ENCODE data around the gene RAPGEF2. TPM values are rescaled to one million over a fixed set of nuclear protein-coding genes. Genes with fewer than 3 reads are reported as not detected.
"Not testable (repeated sequence)": the region's sequence is repeated elsewhere in the genome, so short reads cannot be mapped to it uniquely, and the experiment has no call there.

Gene RAPGEF2
- polyA plus RNA-seq, 1 donor from 2014 or later = 0.44 TPM

DNA sequence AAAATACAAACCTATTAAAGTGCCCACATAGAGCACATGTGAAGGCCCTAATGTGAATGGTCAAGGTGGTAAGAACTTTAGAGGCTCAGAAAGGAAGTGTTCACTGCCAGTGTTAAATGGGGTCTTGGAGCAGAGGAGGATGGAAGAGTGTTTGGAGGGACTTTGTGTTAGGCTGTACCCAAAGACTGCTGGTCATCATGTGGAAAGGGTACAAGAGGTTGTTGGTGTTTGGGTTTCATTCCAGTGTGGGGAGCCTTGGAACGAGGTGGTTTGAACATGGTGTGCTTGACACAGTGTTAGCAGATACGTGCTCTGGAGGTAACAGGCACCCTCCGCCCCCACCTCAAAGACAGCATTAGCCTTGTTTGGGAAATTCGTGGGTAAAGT is 73.1 kb downstream of the RAPGEF2 start:
- H3K27ac Mint-ChIP-seq = no peak overlapping the region
- no peaks in the 10 kb centered on the region for H3K9me3 Mint-ChIP-seq
- H3K27me3 Mint-ChIP-seq = peaks cover 39% of the 10 kb centered on the region
- H3K4me1 Mint-ChIP-seq = peaks cover 22 to 56% (median 35%) of the 10 kb centered on the region in 3 donors
- no peaks in the 10 kb centered on the region for H3K36me3 Mint-ChIP-seq
- H3K4me3 Mint-ChIP-seq = no peak overlapping the region

DNA sequence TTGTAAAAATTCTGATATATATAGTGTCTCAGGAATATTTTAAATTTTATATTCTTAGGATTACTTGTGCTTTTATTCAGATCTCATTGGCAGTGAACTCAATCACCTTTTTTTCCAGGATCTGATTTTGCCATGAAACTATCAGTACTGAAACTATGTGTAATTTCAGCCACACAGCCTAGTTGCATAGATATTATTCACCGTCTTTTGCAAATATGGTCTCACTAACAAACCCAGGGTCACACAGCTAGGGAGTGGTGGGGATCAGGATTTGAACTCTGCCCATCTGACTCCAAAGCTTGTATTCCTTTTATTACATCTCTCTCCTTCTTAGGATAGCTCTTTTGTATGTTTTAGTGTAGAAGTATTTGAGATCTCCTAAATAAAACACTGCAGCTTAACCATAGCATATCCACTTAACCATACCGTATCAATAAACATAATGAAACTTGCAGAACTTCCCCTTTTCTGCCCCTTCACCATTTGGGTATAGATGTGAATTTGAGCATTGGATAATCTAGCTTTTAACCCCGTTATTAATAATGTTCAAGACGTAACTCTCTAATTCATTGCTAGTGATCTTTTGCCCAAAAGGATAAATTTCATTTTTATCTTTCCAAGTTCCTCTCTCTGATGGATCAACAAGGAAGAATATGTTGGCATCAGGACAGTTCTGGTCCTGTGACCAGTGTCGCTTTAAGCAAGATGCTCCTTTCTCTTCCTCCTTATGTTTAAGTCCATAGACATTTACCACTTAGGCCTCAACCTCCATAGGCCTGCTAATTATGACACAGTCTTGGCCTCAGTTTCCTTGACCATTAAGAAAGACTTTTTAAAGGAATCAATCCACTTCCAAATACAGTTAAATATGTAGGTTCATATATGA is 74.6 kb downstream of the RAPGEF2 start:
- peak overlapping the region in 2 of 4 donors; percentile 56 to 57 for H3K4me3 Mint-ChIP-seq
- H3K27ac Mint-ChIP-seq = no peak overlapping the region
- H3K4me1 Mint-ChIP-seq = peaks cover 22 to 49% (median 31%) of the 10 kb centered on the region in 3 donors
- no peaks in the 10 kb centered on the region for H3K36me3 Mint-ChIP-seq
- peaks cover 39% of the 10 kb centered on the region for H3K27me3 Mint-ChIP-seq
- H3K9me3 Mint-ChIP-seq = no peaks in the 10 kb centered on the region

DNA sequence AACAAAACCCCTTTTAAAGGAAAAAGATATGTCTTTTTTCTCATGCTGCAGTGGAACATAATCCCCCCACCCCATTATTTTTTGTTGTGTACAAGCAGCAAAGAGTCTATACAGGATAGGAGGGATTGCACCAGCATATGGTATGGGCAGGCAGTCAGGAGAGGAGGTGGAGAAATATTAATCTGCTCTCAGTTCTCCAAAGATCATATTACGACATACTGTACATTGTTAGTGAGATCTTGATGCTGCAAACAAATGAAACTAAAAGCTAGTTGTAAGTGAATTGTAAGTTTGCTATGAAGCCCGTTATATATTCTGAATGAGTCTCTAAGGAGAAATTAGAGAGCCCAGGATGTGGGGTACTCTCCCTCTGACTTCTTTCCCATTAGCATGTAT is 75.3 kb downstream of the RAPGEF2 start:
- no peaks in the 10 kb centered on the region for H3K36me3 Mint-ChIP-seq
- peaks cover 22 to 47% (median 31%) of the 10 kb centered on the region in 3 donors for H3K4me1 Mint-ChIP-seq
- peak overlapping the region in 3 of 4 donors; percentile 47 to 57 (median 56) for H3K4me3 Mint-ChIP-seq
- H3K27ac Mint-ChIP-seq = no peak overlapping the region
- H3K27me3 Mint-ChIP-seq = peaks cover 36% of the 10 kb centered on the region
- H3K9me3 Mint-ChIP-seq = no peaks in the 10 kb centered on the region

DNA sequence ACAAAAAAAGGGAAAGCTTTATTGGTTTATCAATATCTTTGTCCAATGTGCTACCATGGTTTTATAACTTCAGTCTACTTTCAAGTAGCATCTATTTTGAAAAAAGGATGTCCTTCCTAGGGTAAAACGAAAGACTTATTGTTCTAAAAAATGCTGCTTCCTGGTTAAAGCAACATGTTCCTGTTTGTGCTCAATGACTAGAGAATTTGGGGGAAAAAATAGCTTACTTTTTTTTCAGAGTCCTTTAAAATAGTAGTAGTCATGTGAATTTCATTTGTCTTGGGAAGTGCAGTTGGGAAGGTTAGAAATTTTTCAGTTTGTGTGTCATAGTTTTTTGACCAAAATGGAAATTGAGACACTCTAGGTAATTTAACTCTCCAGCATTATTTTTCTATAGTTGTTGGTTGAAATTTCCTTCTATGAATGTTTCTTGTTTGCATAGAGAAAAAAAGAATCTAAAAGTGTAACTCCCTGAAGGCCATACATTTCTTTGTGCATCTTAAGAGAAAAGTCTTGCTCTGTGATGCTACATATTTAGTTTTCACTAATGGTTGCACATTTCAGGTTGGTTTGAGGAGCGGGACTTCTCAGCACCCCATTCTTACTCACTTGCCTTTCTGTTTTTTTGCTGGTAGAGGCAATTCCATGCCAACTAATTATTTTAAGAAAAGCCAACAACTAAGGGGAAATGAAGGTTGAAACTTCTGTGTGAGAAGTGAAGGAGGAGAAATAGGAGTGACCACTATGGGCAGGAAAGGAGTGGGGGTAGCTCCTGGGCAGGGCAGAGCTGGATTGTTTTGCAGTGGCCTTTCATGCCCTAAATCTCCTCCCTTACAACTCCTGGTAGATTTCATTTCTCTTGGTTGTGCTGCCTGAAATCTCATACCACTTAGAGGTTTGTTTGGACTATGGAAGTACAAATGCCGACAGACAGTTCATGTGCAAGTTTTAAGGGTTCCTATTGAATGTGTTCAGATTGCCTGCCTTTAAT is 76.4 kb downstream of the RAPGEF2 start:
- H3K27ac Mint-ChIP-seq = no peak overlapping the region
- peak overlapping the region in 1 of 4 donors; percentile 65 for H3K4me3 Mint-ChIP-seq
- no peaks in the 10 kb centered on the region for H3K36me3 Mint-ChIP-seq
- peaks cover 17 to 38% (median 27%) of the 10 kb centered on the region in 3 donors for H3K4me1 Mint-ChIP-seq
- H3K9me3 Mint-ChIP-seq = no peaks in the 10 kb centered on the region
- H3K27me3 Mint-ChIP-seq = peaks cover 30% of the 10 kb centered on the region

DNA sequence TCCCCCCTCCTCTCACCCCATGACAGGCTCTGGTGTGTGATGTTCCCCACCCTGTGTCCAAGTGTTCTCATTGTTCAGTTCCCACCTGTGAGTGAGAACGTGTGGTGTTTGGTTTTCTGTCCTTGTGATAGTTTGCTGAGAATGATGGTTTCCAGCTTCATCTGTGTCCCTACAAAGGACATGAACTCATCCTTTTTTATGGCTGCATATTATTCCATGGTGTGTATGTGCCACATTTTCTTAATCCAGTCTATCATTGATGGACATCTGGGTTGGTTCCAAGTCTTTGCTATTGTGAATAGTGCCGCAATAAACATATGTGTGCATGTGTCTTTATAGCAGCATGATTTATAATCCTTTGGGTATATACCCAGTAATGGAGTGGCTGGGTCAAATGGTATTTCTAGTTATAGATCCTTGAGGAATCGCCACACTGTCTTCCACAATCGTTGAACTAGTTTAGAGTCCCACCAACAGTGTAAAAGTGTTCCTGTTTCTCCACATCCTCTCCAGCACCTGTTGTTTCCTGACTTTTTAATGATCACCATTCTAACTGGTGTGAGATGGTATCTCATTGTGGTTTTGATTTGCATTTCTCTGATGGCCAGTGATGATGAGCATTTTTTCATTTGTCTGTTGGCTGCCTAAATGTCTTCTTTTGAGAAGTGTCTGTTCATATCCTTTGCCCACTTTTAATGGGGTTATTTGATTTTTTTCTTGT is 81.2 kb downstream of the RAPGEF2 start:
- not testable (repeated sequence) for H3K9me3 Mint-ChIP-seq, H3K4me3 Mint-ChIP-seq, H3K36me3 Mint-ChIP-seq, H3K27ac Mint-ChIP-seq, H3K27me3 Mint-ChIP-seq
- H3K4me1 Mint-ChIP-seq = peaks cover 5 to 22% (median 17%) of the 10 kb centered on the region in 3 donors

DNA sequence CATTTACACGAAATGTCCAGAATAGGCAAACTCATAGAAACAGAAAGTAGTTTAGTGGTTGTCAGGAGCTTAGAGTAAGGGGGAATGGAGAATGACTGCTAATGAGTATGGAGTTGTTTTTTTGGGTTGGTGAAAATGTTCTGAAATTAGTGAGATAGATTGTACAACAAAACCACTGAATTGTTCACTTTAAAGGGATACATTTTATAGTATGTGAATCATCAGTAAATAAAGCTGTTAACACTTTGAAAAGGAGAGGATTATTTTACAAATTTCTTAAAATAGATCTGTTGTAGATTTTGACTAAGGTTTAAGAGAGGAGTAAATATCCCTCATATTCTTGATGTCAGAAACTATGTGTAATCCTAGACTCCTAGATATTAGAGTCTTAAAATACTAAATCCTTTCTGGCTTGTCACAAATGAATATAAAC is 82.7 kb downstream of the RAPGEF2 start:
- H3K9me3 Mint-ChIP-seq = no peaks in the 10 kb centered on the region
- H3K27ac Mint-ChIP-seq = no peak overlapping the region
- peaks cover 2% of the 10 kb centered on the region for H3K36me3 Mint-ChIP-seq
- no peaks in the 10 kb centered on the region for H3K27me3 Mint-ChIP-seq
- H3K4me1 Mint-ChIP-seq = peaks cover 0 to 8% (median 8%) of the 10 kb centered on the region in 3 donors
- H3K4me3 Mint-ChIP-seq = no peak overlapping the region

DNA sequence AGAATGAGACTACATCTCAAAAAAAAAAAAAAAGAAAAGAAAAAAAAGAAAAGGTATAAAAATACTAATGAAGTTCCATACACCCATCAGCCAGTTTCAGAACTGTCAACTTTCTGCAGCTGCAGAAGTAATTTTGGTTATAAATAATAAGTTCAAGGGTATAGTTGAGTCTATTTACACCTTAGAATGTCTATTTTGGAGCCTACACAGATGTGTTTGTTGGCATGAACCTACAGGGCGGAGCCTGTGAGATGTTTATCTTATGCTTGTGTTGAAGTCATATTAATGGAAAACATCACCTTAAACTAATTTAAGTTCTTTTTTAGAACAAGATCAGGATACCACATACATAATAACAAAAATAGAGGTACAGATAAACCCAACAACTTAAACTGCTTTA is 85.8 kb downstream of the RAPGEF2 start:
- H3K27me3 Mint-ChIP-seq = no peaks in the 10 kb centered on the region
- no peak overlapping the region for H3K27ac Mint-ChIP-seq
- H3K9me3 Mint-ChIP-seq = no peaks in the 10 kb centered on the region
- no peak overlapping the region for H3K4me3 Mint-ChIP-seq
- H3K4me1 Mint-ChIP-seq = peaks cover 0 to 8% (median 8%) of the 10 kb centered on the region in 3 donors
- H3K36me3 Mint-ChIP-seq = peaks cover 2% of the 10 kb centered on the region

DNA sequence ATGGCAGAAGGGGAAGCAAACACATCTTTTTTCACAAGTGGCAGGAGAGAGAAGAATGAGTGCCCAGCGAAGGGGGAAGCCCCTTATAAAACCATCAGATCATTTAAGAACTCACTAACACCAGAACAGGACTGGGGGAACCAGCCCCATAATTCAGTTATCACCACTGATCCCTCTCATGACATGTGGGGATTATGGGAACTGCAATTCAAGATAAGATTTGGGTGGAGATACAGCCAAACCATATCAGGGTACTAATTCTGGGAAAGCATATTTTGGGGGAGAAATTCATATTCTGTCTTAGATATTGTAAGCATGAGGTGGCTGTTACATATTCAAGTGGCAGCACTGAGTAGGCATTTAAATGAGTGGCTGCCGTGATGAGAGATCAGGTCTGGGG is 87.8 kb downstream of the RAPGEF2 start:
- no peaks in the 10 kb centered on the region for H3K9me3 Mint-ChIP-seq
- H3K27me3 Mint-ChIP-seq = no peaks in the 10 kb centered on the region
- no peaks in the 10 kb centered on the region for H3K36me3 Mint-ChIP-seq
- H3K4me1 Mint-ChIP-seq = peaks cover 0 to under 1% (median 0%) of the 10 kb centered on the region in 3 donors
- no peak overlapping the region for H3K27ac Mint-ChIP-seq
- H3K4me3 Mint-ChIP-seq = no peak overlapping the region

DNA sequence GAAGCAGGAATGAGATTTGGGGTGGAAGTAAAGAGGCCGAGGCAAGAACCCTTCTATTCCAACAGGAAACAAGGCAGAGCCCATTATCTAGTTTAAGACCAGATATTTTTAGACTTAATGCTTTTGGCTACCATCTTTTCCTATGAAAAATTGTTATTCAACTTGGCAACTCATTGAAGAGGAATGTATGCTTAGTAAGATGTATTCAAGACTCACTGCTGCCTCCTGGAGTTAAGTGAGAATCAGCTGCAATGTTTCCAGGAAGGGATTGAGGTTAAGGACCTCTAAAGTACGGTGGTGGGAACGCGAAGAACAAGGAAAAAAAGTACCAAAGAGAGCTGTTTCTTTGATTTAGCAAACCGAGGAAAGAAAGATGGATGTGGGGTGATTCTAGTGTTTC is 89.1 kb downstream of the RAPGEF2 start:
- Mint-ChIP-seq H3K27ac (no peak overlapping the region), H3K4me3 (no peak overlapping the region), H3K4me1 (no peaks in the 10 kb centered on the region), H3K9me3 (no peaks in the 10 kb centered on the region), H3K36me3 (no peaks in the 10 kb centered on the region), H3K27me3 (no peaks in the 10 kb centered on the region)

DNA sequence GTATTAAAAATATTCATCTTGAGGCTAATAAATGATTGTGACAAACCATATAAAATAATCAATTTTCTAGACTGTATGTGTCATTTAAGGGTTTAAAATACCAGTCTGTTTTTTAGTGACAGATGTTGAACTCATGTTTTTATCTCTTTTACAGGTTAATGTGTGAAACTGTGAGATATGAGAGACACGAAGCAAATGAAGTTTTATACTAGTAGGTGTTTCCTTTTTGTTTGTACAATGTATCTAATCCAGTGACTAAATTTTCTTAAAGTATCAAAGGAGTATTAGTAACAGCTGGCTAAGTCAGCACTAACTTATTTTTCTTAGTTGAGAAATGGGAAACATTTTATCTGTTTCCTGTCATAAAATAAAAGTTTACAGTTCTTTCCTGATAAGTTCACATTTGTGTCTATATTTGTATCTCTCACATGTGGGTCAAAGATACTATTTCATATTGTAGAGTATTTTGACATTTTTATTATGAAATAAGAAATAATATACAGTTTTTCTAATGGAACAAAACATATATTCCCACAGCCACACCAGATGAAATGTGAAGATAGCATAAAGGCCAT is 90.3 kb downstream of the RAPGEF2 start:
- Mint-ChIP-seq H3K4me1 (peaks cover 0 to 3% (median 0%) of the 10 kb centered on the region in 3 donors), H3K9me3 (no peaks in the 10 kb centered on the region), H3K36me3 (no peaks in the 10 kb centered on the region), H3K27ac (no peak overlapping the region), H3K4me3 (no peak overlapping the region), H3K27me3 (no peaks in the 10 kb centered on the region)

DNA sequence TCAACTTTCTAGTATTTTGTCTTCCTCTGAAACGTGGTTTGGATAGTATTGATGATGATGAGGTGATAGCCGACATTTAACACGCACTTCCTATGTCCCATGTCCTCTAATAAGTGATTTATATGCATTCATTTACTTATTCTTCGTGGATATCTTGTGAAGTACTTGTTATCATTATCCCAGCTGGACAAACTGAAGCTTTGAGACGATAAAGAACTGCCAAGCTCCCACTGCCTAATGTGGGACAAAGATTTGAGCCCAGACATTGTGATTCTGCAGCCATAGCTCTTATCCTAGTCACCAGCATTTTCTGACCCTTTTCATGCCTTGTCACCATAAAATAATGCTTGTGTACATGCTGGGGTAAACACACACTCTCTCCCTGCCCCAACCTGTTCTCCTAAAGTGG is 92.5 kb downstream of the RAPGEF2 start:
- Mint-ChIP-seq H3K27ac (peak overlapping the region in 1 of 3 donors; percentile 4), H3K4me1 (peaks cover 4 to 9% (median 5%) of the 10 kb centered on the region in 3 donors), H3K36me3 (no peaks in the 10 kb centered on the region), H3K9me3 (no peaks in the 10 kb centered on the region), H3K4me3 (no peak overlapping the region), H3K27me3 (no peaks in the 10 kb centered on the region)

DNA sequence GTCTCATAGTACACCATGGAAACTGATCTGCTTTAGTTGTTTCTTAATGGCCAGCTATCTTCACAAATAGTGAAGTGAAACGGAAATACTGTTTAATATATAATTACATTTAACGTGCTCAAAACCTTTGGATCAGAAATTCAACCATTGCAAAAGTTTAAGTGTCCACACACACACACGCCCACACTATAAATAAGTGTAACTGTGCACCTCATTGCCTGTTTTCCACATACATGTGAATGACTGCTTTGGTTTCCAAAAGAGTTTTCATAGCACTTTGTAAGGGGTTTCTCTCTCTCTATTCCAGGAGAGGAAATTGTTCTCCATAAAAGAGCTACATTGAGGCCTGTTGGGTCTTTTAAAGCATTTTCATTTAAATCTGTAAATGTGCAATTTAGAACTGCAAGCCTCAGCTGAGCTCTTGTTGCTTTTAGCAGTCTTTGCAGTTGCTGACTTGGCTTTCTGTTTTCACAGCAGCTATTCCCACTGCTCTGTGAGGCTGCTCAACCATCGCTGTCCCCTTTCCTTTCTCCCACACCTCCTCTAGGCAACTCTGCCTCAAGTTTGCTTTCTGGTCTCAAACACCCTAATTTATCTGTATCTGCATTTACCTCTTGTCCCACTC is 94.5 kb downstream of the RAPGEF2 start:
- no peaks in the 10 kb centered on the region for H3K9me3 Mint-ChIP-seq
- H3K4me1 Mint-ChIP-seq = peaks cover 4 to 9% (median 5%) of the 10 kb centered on the region in 3 donors
- no peaks in the 10 kb centered on the region for H3K36me3 Mint-ChIP-seq
- no peak overlapping the region for H3K4me3 Mint-ChIP-seq
- no peaks in the 10 kb centered on the region for H3K27me3 Mint-ChIP-seq
- H3K27ac Mint-ChIP-seq = no peak overlapping the region

DNA sequence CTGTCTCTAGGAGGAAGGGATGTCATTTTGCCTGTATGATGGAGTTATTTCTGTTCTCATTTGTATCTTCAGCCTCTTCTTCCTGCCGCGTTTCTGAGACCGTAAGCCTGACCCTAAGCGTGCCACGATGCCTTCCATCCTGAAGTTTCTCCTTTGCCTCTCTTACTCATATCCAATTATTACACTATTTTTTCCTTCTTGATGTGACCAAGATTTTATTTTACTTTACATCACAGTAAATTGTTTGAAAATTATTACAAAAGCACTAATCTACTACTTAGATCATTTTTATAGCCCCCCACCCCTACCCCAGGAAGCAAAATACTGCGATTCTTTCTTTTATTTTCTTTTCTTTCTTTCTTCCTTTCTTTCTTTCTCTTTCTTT is 95.0 kb downstream of the RAPGEF2 start:
- no peak overlapping the region for H3K27ac Mint-ChIP-seq
- H3K27me3 Mint-ChIP-seq = no peaks in the 10 kb centered on the region
- no peaks in the 10 kb centered on the region for H3K9me3 Mint-ChIP-seq
- H3K4me3 Mint-ChIP-seq = no peak overlapping the region
- no peaks in the 10 kb centered on the region for H3K36me3 Mint-ChIP-seq
- peaks cover 5 to 9% (median 7%) of the 10 kb centered on the region in 3 donors for H3K4me1 Mint-ChIP-seq

DNA sequence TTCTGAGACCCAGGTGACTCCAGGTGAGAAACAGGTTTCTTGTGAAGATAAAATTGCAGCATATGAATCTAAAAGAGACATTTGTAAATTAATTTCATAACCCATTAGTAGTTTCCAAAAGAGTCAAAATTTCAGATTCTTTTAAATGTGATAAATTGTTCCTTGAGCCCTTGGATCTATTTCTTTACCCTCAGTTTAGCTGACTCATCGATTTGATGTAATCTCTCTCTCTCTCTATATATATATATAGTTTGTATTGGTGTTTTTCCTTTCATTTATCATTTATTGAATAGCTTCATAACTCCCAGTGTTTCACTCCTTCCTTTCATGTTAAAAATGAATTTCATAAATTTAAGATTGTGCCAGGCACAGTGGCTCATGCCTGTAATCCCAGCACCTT is 96.9 kb downstream of the RAPGEF2 start:
- Mint-ChIP-seq H3K9me3 (no peaks in the 10 kb centered on the region), H3K4me3 (no peak overlapping the region), H3K27me3 (no peaks in the 10 kb centered on the region), H3K27ac (no peak overlapping the region), H3K36me3 (no peaks in the 10 kb centered on the region), H3K4me1 (peaks cover 11 to 18% (median 13%) of the 10 kb centered on the region in 3 donors)

Data from IgD-negative memory B cell (primary cell).